ENCODE results near the gene IRF3.

The IRF3 gene

GRCh38 chr19:49672131-49672919, 6.7 kb upstream of the IRF3 start:
- DNase-seq (ENCODE audit: low read depth in 4 of 4, low spot score in 1 of 4) = peak; percentile 59 to 68 (median 62)

GRCh38 chr19:49669516-49669915, 3.9 kb upstream of the IRF3 start:
- no peak for DNase-seq (ENCODE audit: low read depth in 4 of 4, low spot score in 1 of 4)

- DNase-seq (ENCODE audit: low read depth in 4 of 4, low spot score in 1 of 4) = no peak
Measured at GRCh38 chr19:49667473-49667872, 1.8 kb upstream of the IRF3 start.

GRCh38 chr19:49666120-49666444, 425 bp upstream of the IRF3 start:
- DNase-seq (ENCODE audit: low read depth in 4 of 4, low spot score in 1 of 4) = no peak

- no peak for DNase-seq (ENCODE audit: low read depth in 4 of 4, low spot score in 1 of 4)
Measured at GRCh38 chr19:49665036-49665350, 664 bp downstream of the IRF3 start.

GRCh38 chr19:49664171-49665035, 1.3 kb downstream of the IRF3 start:
- peak; percentile 87 to 91 (median 90) for DNase-seq (ENCODE audit: low read depth in 4 of 4, low spot score in 1 of 4)

GRCh38 chr19:49663224-49663623, 2.4 kb downstream of the IRF3 start:
- DNase-seq (ENCODE audit: low read depth in 4 of 4, low spot score in 1 of 4) = no peak

GRCh38 chr19:49662011-49662410, 3.6 kb downstream of the IRF3 start:
- DNase-seq (ENCODE audit: low read depth in 4 of 4, low spot score in 1 of 4) = no peak

- DNase-seq (ENCODE audit: low read depth in 4 of 4, low spot score in 1 of 4) = no peak
Measured at GRCh38 chr19:49660338-49660961, 5.2 kb downstream of the IRF3 start.

GRCh38 chr19:49658566-49659442, 6.9 kb downstream of the IRF3 start:
- DNase-seq (ENCODE audit: low read depth in 4 of 4, low spot score in 1 of 4) = no peak

GRCh38 chr19:49658139-49658517, 7.5 kb downstream of the IRF3 start:
- no peak for DNase-seq (ENCODE audit: low read depth in 4 of 4, low spot score in 1 of 4)

GRCh38 chr19:49657493-49658138, 8.0 kb downstream of the IRF3 start:
- no peak for DNase-seq (ENCODE audit: low read depth in 4 of 4, low spot score in 1 of 4)

- DNase-seq (ENCODE audit: low read depth in 4 of 4, low spot score in 1 of 4) = no peak
Measured at GRCh38 chr19:49656456-49657109, 9.1 kb downstream of the IRF3 start.

- DNase-seq (ENCODE audit: low read depth in 4 of 4, low spot score in 1 of 4) = no peak
Measured at GRCh38 chr19:49655570-49656455, 9.8 kb downstream of the IRF3 start.

GRCh38 chr19:49654581-49654980, 11.1 kb downstream of the IRF3 start:
- no peak for DNase-seq (ENCODE audit: low read depth in 4 of 4, low spot score in 1 of 4)

GRCh38 chr19:49653466-49653806, 12.2 kb downstream of the IRF3 start:
- no peak for DNase-seq (ENCODE audit: low read depth in 4 of 4, low spot score in 1 of 4)

- no peak for DNase-seq (ENCODE audit: low read depth in 4 of 4, low spot score in 1 of 4)
Measured at GRCh38 chr19:49652551-49653465, 12.8 kb downstream of the IRF3 start.

- DNase-seq (ENCODE audit: low read depth in 4 of 4, low spot score in 1 of 4) = no peak
Measured at GRCh38 chr19:49651820-49652550, 13.7 kb downstream of the IRF3 start.
